Liver (tissue), 3 donors: ENCODE measurements around the gene SLC22A5.

ENCODE experiments used
- FOXA1 ChIP-seq: IDR thresholded peaks from 2 replicates; pipeline ENCODE4 v1.6.1; 2016; ENCODE audit warnings: antibody characterized with exemption
- RAD21 ChIP-seq, 2 donors: IDR thresholded peaks; 2 replicates each; pipeline ENCODE4 v1.6.1; 2016; ENCODE audit warnings: antibody characterized with exemption in 2 of 2, mild to moderate bottlenecking in 2 of 2
- RXRA ChIP-seq, 2 donors: IDR thresholded peaks; 2 replicates each; pipeline ENCODE4 v1.6.1; 2017 to 2018; ENCODE audit warnings: antibody characterized with exemption in 2 of 2, mild to moderate bottlenecking in 1 of 2
- SP1 ChIP-seq: IDR thresholded peaks from 2 replicates; pipeline ENCODE4 v1.6.1; 2018; ENCODE audit warnings: antibody characterized with exemption, mild to moderate bottlenecking
- TF ChIP-seq, protein P1 (sequence below): fragments of 150-350 bp; IDR thresholded peaks from 2 replicates; pipeline ENCODE4 v1.5.1; 2017; ENCODE audit warnings: improper control_type of control experiment, low read depth, low read length; ENCODE audit not compliant: missing input control
- TF ChIP-seq, protein P2 (sequence below): IDR thresholded peaks from 2 replicates; pipeline ENCODE4 v1.6.1; 2016; ENCODE audit warnings: antibody characterized with exemption
- donor health status: healthy.
- donor health status: healthy.

DNA sequence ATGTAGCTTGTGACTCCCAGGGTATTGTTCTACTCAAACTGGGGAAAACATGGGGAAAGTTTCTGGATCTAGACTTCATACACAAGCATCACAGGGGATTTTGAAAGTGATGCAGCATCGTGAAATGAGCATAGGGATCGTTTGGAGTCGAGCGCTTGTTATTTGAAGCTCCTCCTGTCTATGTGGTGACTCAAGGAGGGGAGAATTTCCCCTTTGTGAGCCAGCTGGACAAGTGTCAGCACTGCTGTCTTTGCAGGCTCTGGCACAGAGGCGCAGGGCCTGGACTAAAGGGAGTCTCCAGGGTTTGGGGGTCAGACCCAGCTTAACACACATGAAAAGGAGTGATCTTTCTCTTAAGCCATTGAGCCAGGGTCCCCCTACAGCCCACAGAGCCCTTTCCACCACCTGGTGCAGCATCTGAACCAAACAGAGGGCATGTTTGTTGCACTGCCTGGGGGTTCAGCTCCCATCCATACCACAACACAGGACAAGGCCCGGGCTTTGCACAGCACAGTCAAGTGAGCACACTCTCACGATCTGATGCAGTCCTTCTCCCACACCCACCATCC is 70.1 kb downstream of the SLC22A5 start:
- TF ChIP-seq, protein P1, sequence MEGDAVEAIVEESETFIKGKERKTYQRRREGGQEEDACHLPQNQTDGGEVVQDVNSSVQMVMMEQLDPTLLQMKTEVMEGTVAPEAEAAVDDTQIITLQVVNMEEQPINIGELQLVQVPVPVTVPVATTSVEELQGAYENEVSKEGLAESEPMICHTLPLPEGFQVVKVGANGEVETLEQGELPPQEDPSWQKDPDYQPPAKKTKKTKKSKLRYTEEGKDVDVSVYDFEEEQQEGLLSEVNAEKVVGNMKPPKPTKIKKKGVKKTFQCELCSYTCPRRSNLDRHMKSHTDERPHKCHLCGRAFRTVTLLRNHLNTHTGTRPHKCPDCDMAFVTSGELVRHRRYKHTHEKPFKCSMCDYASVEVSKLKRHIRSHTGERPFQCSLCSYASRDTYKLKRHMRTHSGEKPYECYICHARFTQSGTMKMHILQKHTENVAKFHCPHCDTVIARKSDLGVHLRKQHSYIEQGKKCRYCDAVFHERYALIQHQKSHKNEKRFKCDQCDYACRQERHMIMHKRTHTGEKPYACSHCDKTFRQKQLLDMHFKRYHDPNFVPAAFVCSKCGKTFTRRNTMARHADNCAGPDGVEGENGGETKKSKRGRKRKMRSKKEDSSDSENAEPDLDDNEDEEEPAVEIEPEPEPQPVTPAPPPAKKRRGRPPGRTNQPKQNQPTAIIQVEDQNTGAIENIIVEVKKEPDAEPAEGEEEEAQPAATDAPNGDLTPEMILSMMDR, result no peak
- TF ChIP-seq SP1 (no peak), RAD21 (IDR thresholded peaks at IDR 0.05) (no peak), FOXA1 (no peak), RXRA (IDR thresholded peaks at IDR 0.05) (no peak)
- TF ChIP-seq, protein P2, sequence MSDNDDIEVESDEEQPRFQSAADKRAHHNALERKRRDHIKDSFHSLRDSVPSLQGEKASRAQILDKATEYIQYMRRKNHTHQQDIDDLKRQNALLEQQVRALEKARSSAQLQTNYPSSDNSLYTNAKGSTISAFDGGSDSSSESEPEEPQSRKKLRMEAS, result no peak
